Gastroesophageal sphincter (tissue), 3 donors: ENCODE results near the gene CLEC4M.

ENCODE experiments used
- CTCF ChIP-seq, 4 experiments: fragments of 200-600 bp in 2 of 4; fragments of 450-650 bp in 2 of 4; sonication (generic) in 1 of 4; IDR thresholded peaks; one replicate each; pipeline ENCODE4 v1.5.1; 2017 to 2019; ENCODE audit warnings: antibody characterized with exemption in 4 of 4, mild to moderate bottlenecking in 2 of 4, moderate library complexity in 2 of 4
- POLR2A ChIP-seq, 2 donors: fragments of 450-650 bp; IDR thresholded peaks; one replicate each; pipeline ENCODE4 v1.6.1; 2017; ENCODE audit warnings: antibody characterized with exemption in 2 of 2, mild to moderate bottlenecking in 2 of 2, moderate library complexity in 1 of 2
- POLR2AphosphoS5 ChIP-seq: sonication (generic); formaldehyde crosslinking; IDR thresholded peaks from one replicate; pipeline ENCODE4 v1.6.1; 2017; ENCODE audit warnings: antibody characterized with exemption

GRCh38 chr19:7766535-7766934 is 3.5 kb downstream of the CLEC4M start:
- no peak for TF ChIP-seq CTCF (IDR thresholded peaks at IDR 0.05)
- TF ChIP-seq POLR2AphosphoS5 = no peak
- no peak for TF ChIP-seq POLR2A (IDR thresholded peaks at IDR 0.05)
